Activated CD4-positive, alpha-beta T cell treated with anti-CD3 and anti-CD28 coated beads, Interleukin-2, amount 50 U/mL, for 1 hour (primary cell): Measurements from ENCODE around the gene IQSEC2.

Experiments
- DNase-seq: peaks from one replicate; pipeline ENCODE4 v3.0.0-alpha.2; 2020

Gene IQSEC2

GRCh38 chrX:53305219-53305995, 24.0 kb upstream of the IQSEC2 start:
- no peak for DNase-seq

- no peak for DNase-seq
Observed at GRCh38 chrX:53303195-53303594, 21.8 kb upstream of the IQSEC2 start.

GRCh38 chrX:53300157-53300556, 18.8 kb upstream of the IQSEC2 start:
- no peak for DNase-seq

- no peak for DNase-seq
Observed at GRCh38 chrX:53294024-53294648, 12.8 kb upstream of the IQSEC2 start.

- no peak for DNase-seq
Observed at GRCh38 chrX:53291596-53291995, 10.2 kb upstream of the IQSEC2 start.

GRCh38 chrX:53290441-53291041, 9.2 kb upstream of the IQSEC2 start:
- no peak for DNase-seq

- DNase-seq, result no peak
Observed at GRCh38 chrX:53288189-53288588, 6.8 kb upstream of the IQSEC2 start.

GRCh38 chrX:53287493-53288138, 6.2 kb upstream of the IQSEC2 start:
- DNase-seq, result peak; percentile 3

- no peak for DNase-seq
Observed at GRCh38 chrX:53286171-53286570, 4.8 kb upstream of the IQSEC2 start.

- DNase-seq, result no peak
Observed at GRCh38 chrX:53285591-53285990, 4.2 kb upstream of the IQSEC2 start.

- DNase-seq, result peak; percentile 39
Observed at GRCh38 chrX:53284684-53285447, 3.5 kb upstream of the IQSEC2 start.

- DNase-seq, result no peak
Observed at GRCh38 chrX:53283567-53283966, 2.2 kb upstream of the IQSEC2 start.

GRCh38 chrX:53283099-53283498, 1.7 kb upstream of the IQSEC2 start:
- no peak for DNase-seq

- DNase-seq, result no peak
Observed at GRCh38 chrX:53281963-53282695, 745 bp upstream of the IQSEC2 start.

GRCh38 chrX:53280331-53281320, 758 bp downstream of the IQSEC2 start:
- no peak for DNase-seq

GRCh38 chrX:53279296-53280237, 1.8 kb downstream of the IQSEC2 start:
- no peak for DNase-seq

- no peak for DNase-seq
Observed at GRCh38 chrX:53272808-53273337, 8.5 kb downstream of the IQSEC2 start.

- no peak for DNase-seq
Observed at GRCh38 chrX:53269536-53270107, 11.8 kb downstream of the IQSEC2 start.

- no peak for DNase-seq
Observed at GRCh38 chrX:53268173-53268572, 13.2 kb downstream of the IQSEC2 start.
